Measurements from ENCODE around the gene CLCN6. TPM values are rescaled to one million over a fixed set of nuclear protein-coding genes. Genes with fewer than 3 reads are reported as not detected.

The CLCN6 gene
- total RNA-seq, 2 experiments from 2014 or later, result 19.7 to 20.9 TPM

- H3K4me1 Mint-ChIP-seq (ENCODE audit: low read depth), result no peaks in the 10 kb centered on the region
- H3K4me3 Mint-ChIP-seq, result no peak overlapping the region
- H3K36me3 Mint-ChIP-seq (ENCODE audit: low read depth), result peaks cover 18% of the 10 kb centered on the region
- H3K27me3 Mint-ChIP-seq (ENCODE audit: low read depth), result no peaks in the 10 kb centered on the region
- ChIA-PET POLR2A (interaction anchor here (1.0 kb wide), 1 partner anchor 86 kb away, joined by 3 read pairs; no protein-coding TSS in a partner anchor), CTCF (interaction anchor here (0.9 kb wide), 1 partner anchor 172 kb away, joined by 3 read pairs; no protein-coding TSS in a partner anchor)
- DNase-seq (no peak), ATAC-seq (no peak)
- H3K27ac Mint-ChIP-seq, result no peak overlapping the region
- no peaks in the 10 kb centered on the region for H3K9me3 Mint-ChIP-seq (ENCODE audit: insufficient read depth)
These were observed 16.1 kb downstream of the CLCN6 start for GRCh38 chr1:11822091-11822490.

- Mint-ChIP-seq H3K4me1 (ENCODE audit: low read depth) (no peaks in the 10 kb centered on the region), H3K27me3 (ENCODE audit: low read depth) (no peaks in the 10 kb centered on the region), H3K9me3 (ENCODE audit: insufficient read depth) (no peaks in the 10 kb centered on the region), H3K36me3 (ENCODE audit: low read depth) (peaks cover 18% of the 10 kb centered on the region), H3K4me3 (no peak overlapping the region), H3K27ac (no peak overlapping the region)
- no peak for ATAC-seq
- ChIA-PET CTCF (interaction anchor here (1.0 kb wide), 1 partner anchor 15 kb away, joined by 4 read pairs; no protein-coding TSS in a partner anchor), POLR2A (interaction anchor here (1.4 to 2.9 kb wide), 2 partner anchors 85 to 104 kb away, joined by 3 to 19 read pairs; no protein-coding TSS in a partner anchor)
- DNase-seq, result no peak
These were observed 17.6 kb downstream of the CLCN6 start for GRCh38 chr1:11823366-11824137.

GRCh38 chr1:11825131-11825530 is 19.1 kb downstream of the CLCN6 start:
- ChIA-PET CTCF (interaction anchor here (1.0 kb wide), 1 partner anchor 83 kb away, joined by 4 read pairs; no protein-coding TSS in a partner anchor), POLR2A (interaction anchor here (0.6 to 2.9 kb wide), 2 partner anchors 83 to 211 kb away, joined by 3 to 19 read pairs; no protein-coding TSS in a partner anchor)
- ATAC-seq, result no peak

GRCh38 chr1:11826946-11827345 is 21.0 kb downstream of the CLCN6 start:
- POLR2A ChIA-PET, result interaction anchor here (3.2 kb wide), 1 partner anchor 81 kb away, joined by 17 read pairs; no protein-coding TSS in a partner anchor
- peaks cover 22% of the 10 kb centered on the region for H3K36me3 Mint-ChIP-seq (ENCODE audit: low read depth)

More at GRCh38 chr1:11825131-11825530, 19.1 kb downstream of the CLCN6 start:
- no peaks in the 10 kb centered on the region for H3K27me3 Mint-ChIP-seq (ENCODE audit: low read depth)
- peaks cover 22% of the 10 kb centered on the region for H3K36me3 Mint-ChIP-seq (ENCODE audit: low read depth)
- DNase-seq, result no peak
- H3K4me3 Mint-ChIP-seq, result no peak overlapping the region
- no peak overlapping the region for H3K27ac Mint-ChIP-seq
- H3K4me1 Mint-ChIP-seq (ENCODE audit: low read depth), result no peaks in the 10 kb centered on the region
- H3K9me3 Mint-ChIP-seq (ENCODE audit: insufficient read depth), result no peaks in the 10 kb centered on the region

GRCh38 chr1:11828511-11828910 is 22.5 kb downstream of the CLCN6 start:
- Mint-ChIP-seq H3K4me1 (ENCODE audit: low read depth) (no peaks in the 10 kb centered on the region), H3K9me3 (ENCODE audit: insufficient read depth) (no peaks in the 10 kb centered on the region), H3K4me3 (no peak overlapping the region), H3K27ac (no peak overlapping the region), H3K27me3 (ENCODE audit: low read depth) (no peaks in the 10 kb centered on the region), H3K36me3 (ENCODE audit: low read depth) (peaks cover 26% of the 10 kb centered on the region)
- ChIA-PET CTCF (no interaction called here), POLR2A (interaction anchor here (3.2 kb wide), 1 partner anchor 80 kb away, joined by 17 read pairs; no protein-coding TSS in a partner anchor)
- ATAC-seq (no peak), DNase-seq (no peak)

More at GRCh38 chr1:11826946-11827345, 21.0 kb downstream of the CLCN6 start:
- Mint-ChIP-seq H3K4me3 (no peak overlapping the region), H3K27ac (no peak overlapping the region), H3K9me3 (ENCODE audit: insufficient read depth) (no peaks in the 10 kb centered on the region), H3K27me3 (ENCODE audit: low read depth) (no peaks in the 10 kb centered on the region), H3K4me1 (ENCODE audit: low read depth) (no peaks in the 10 kb centered on the region)
- DNase-seq, result no peak
- CTCF ChIA-PET, result no interaction called here
- no peak for ATAC-seq

GRCh38 chr1:11831945-11832725 is 26.1 kb downstream of the CLCN6 start:
- Mint-ChIP-seq H3K27ac (no peak overlapping the region), H3K4me1 (ENCODE audit: low read depth) (no peaks in the 10 kb centered on the region), H3K27me3 (ENCODE audit: low read depth) (no peaks in the 10 kb centered on the region), H3K36me3 (ENCODE audit: low read depth) (peaks cover 37% of the 10 kb centered on the region), H3K4me3 (no peak overlapping the region), H3K9me3 (ENCODE audit: insufficient read depth) (no peaks in the 10 kb centered on the region)
- ATAC-seq (no peak), DNase-seq (no peak)
- ChIA-PET CTCF (interaction anchor here (0.6 kb wide), 1 partner anchor 63 kb away, joined by 3 read pairs; no protein-coding TSS in a partner anchor), POLR2A (interaction anchor here (1.8 kb wide), 1 partner anchor 76 kb away, joined by 9 read pairs; no protein-coding TSS in a partner anchor)

GRCh38 chr1:11833497-11833896 is 27.5 kb downstream of the CLCN6 start:
- ATAC-seq (no peak), DNase-seq (no peak)
- peaks cover 1% of the 10 kb centered on the region for H3K4me1 Mint-ChIP-seq (ENCODE audit: low read depth)
- no peak overlapping the region for H3K4me3 Mint-ChIP-seq
- H3K27me3 Mint-ChIP-seq (ENCODE audit: low read depth), result no peaks in the 10 kb centered on the region
- ChIA-PET POLR2A (interaction anchor here (0.9 kb wide), 1 partner anchor 30 kb away, joined by 4 read pairs; no protein-coding TSS in a partner anchor), CTCF (interaction anchor here (0.6 kb wide), 1 partner anchor 44 kb away, joined by 3 read pairs; no protein-coding TSS in a partner anchor)
- no peak overlapping the region for H3K27ac Mint-ChIP-seq
- no peaks in the 10 kb centered on the region for H3K9me3 Mint-ChIP-seq (ENCODE audit: insufficient read depth)
- peaks cover 37% of the 10 kb centered on the region for H3K36me3 Mint-ChIP-seq (ENCODE audit: low read depth)

GRCh38 chr1:11833900-11834299 is 27.9 kb downstream of the CLCN6 start:
- no peak for DNase-seq
- POLR2A ChIA-PET, result interaction anchor here (0.9 to 1.0 kb wide), 2 partner anchors 30 to 74 kb away, joined by 4 read pairs; no protein-coding TSS in a partner anchor
- H3K4me3 Mint-ChIP-seq, result no peak overlapping the region
- no peaks in the 10 kb centered on the region for H3K27me3 Mint-ChIP-seq (ENCODE audit: low read depth)
- no peaks in the 10 kb centered on the region for H3K9me3 Mint-ChIP-seq (ENCODE audit: insufficient read depth)
- CTCF ChIA-PET, result interaction anchor here (0.6 kb wide), 1 partner anchor 43 kb away, joined by 3 read pairs; no protein-coding TSS in a partner anchor
- H3K4me1 Mint-ChIP-seq (ENCODE audit: low read depth), result peaks cover 4% of the 10 kb centered on the region
- peaks cover 38% of the 10 kb centered on the region for H3K36me3 Mint-ChIP-seq (ENCODE audit: low read depth)
- no peak overlapping the region for H3K27ac Mint-ChIP-seq
- ATAC-seq, result no peak

GRCh38 chr1:11835441-11836225 is 29.6 kb downstream of the CLCN6 start:
- no peaks in the 10 kb centered on the region for H3K9me3 Mint-ChIP-seq (ENCODE audit: insufficient read depth)
- peaks cover 36% of the 10 kb centered on the region for H3K36me3 Mint-ChIP-seq (ENCODE audit: low read depth)
- ChIA-PET CTCF (interaction anchor here (1.4 to 2.0 kb wide), 2 partner anchors 57 to 132 kb away, joined by 4 to 10 read pairs; no protein-coding TSS in a partner anchor), POLR2A (interaction anchor here (15.2 kb wide), 1 partner anchor 73 kb away, joined by 209 read pairs; no protein-coding TSS in a partner anchor)
- ATAC-seq (no peak), DNase-seq (no peak)
- H3K27me3 Mint-ChIP-seq (ENCODE audit: low read depth), result no peaks in the 10 kb centered on the region
- peaks cover 4% of the 10 kb centered on the region for H3K4me1 Mint-ChIP-seq (ENCODE audit: low read depth)
- no peak overlapping the region for H3K4me3 Mint-ChIP-seq
- H3K27ac Mint-ChIP-seq, result no peak overlapping the region

GRCh38 chr1:11836955-11837766 is 31.2 kb downstream of the CLCN6 start:
- Mint-ChIP-seq H3K4me1 (ENCODE audit: low read depth) (peaks cover 4% of the 10 kb centered on the region), H3K36me3 (ENCODE audit: low read depth) (peaks cover 41% of the 10 kb centered on the region), H3K27me3 (ENCODE audit: low read depth) (no peaks in the 10 kb centered on the region), H3K9me3 (ENCODE audit: insufficient read depth) (no peaks in the 10 kb centered on the region), H3K4me3 (no peak overlapping the region), H3K27ac (no peak overlapping the region)
- ChIA-PET CTCF (interaction anchor here (1.2 to 2.0 kb wide), 9 partner anchors 13 to 287 kb away, joined by 3 to 10 read pairs (median 4); partner anchors contain the start of gene MFN2), POLR2A (interaction anchor here (15.2 kb wide), 1 partner anchor 72 kb away, joined by 209 read pairs; no protein-coding TSS in a partner anchor)
- ATAC-seq (no peak), DNase-seq (no peak)
